Smooth muscle cell (in vitro differentiated cells): ENCODE data around the gene AQP6. TPM values are rescaled to one million over a fixed set of nuclear protein-coding genes. Genes with fewer than 3 reads are reported as not detected.
A peak's percentile ranks its signal among the peaks of the same experiment; 100 is the strongest.

Source experiments
- DNase-seq: peaks from one replicate; lab custom pipeline; 2025; ENCODE audit not compliant: unreplicated experiment; lab: John Stamatoyannopoulos, UW
- H2AFZ ChIP-seq: fragments of 200-600 bp; sonication (generic); 2 replicates; pipeline ENCODE4 v1.6.0; 2016; ENCODE audit warnings: antibody characterized with exemption, low read depth, mild to moderate bottlenecking
- H3F3A ChIP-seq: fragments of 200-600 bp; sonication (generic); 2 replicates; pipeline ENCODE4 v1.6.0; 2017; ENCODE audit warnings: antibody characterized with exemption, low read depth
- H3K27ac ChIP-seq: fragments of 200-600 bp; sonication (generic); 2 replicates; pipeline ENCODE4 v1.5.1; 2016; ENCODE audit warnings: low read depth, mild to moderate bottlenecking
- H3K27me3 ChIP-seq: fragments of 200-600 bp; sonication (generic); 2 replicates; pipeline ENCODE4 v1.6.1; 2016; ENCODE audit warnings: low read depth, mild to moderate bottlenecking
- H3K36me3 ChIP-seq: fragments of 200-600 bp; sonication (generic); 2 replicates; pipeline ENCODE4 v1.5.1; 2016; ENCODE audit warnings: low read depth
- H3K4me1 ChIP-seq: fragments of 200-600 bp; sonication (generic); 2 replicates; pipeline ENCODE4 v1.5.1; 2016; ENCODE audit warnings: low read depth
- H3K4me2 ChIP-seq: fragments of 200-600 bp; sonication (generic); 2 replicates; pipeline ENCODE4 v1.6.0; 2016; ENCODE audit warnings: mild to moderate bottlenecking
- H3K4me3 ChIP-seq: fragments of 200-600 bp; sonication (generic); 2 replicates; pipeline ENCODE4 v1.5.1; 2016; ENCODE audit warnings: mild to moderate bottlenecking
- H3K79me2 ChIP-seq: fragments of 200-600 bp; sonication (generic); 2 replicates; pipeline ENCODE4 v1.6.0; 2016; ENCODE audit warnings: low read depth, mild to moderate bottlenecking
- H3K9ac ChIP-seq: fragments of 200-600 bp; sonication (generic); 2 replicates; pipeline ENCODE4 v1.6.0; 2016; ENCODE audit warnings: low read depth
- H3K9me3 ChIP-seq: fragments of 200-600 bp; sonication (generic); replicated peaks from 2 replicates; pipeline ENCODE4 v1.5.1; 2016; ENCODE audit warnings: low read depth
- H4K20me1 ChIP-seq: fragments of 200-600 bp; sonication (generic); 2 replicates; pipeline ENCODE4 v1.6.0; 2016; ENCODE audit warnings: low read depth
- CTCF ChIP-seq: fragments of 200-600 bp; sonication (generic); IDR thresholded peaks from 2 replicates; pipeline ENCODE4 v1.5.1; 2017; ENCODE audit warnings: borderline replicate concordance, mild to moderate bottlenecking, antibody characterized with exemption; ENCODE audit not compliant: insufficient read depth, poor library complexity, severe bottlenecking
- WGBS: methylation state at CpG from one replicate; pipeline ENCODE4 v1.1.7; 2016; ENCODE audit warnings: low lambda C conversion rate; 5-methylcytosine and 5-hydroxymethylcytosine counted together
- polyA plus RNA-seq: library from polyadenylated mRNA; unstranded; fragments of >200 nt; fragmentation: Nextera tagmentation; extraction: Ambion mirVana; gene quantifications from 2 replicates; pipeline ENCODE4 v1.2.1, GENCODE V29; 2016
- total RNA-seq: library from RNA; depleted of rRNA; stranded (reverse); fragments of >200 nt; gene quantifications from 2 replicates; pipeline ENCODE4 v1.2.3, GENCODE V29; 2014

AQP6 gene
- total and polyA plus RNA-seq, 2 experiments from 2014 or later, result not detected

GRCh38 chr12:49950273-49951251, 22.2 kb upstream of the AQP6 start, which contains the start of gene AQP2:
Gene AQP2, plus strand, starts transcription at chr12:49950737. Its CDS starts 94 bp downstream, at chr12:49950831.
- H3K27ac ChIP-seq, result no peak within 1 kb of the TSS
- H3K9me3 ChIP-seq, result no peaks in the 10 kb centered on the region
- DNase-seq, result peak; percentile 28
- H3K79me2 ChIP-seq, result no peaks in the 10 kb centered on the region
- H3K27me3 ChIP-seq, result peaks cover 22% of the 10 kb centered on the region
- no peaks in the 10 kb centered on the region for H3K36me3 ChIP-seq
- no peak within 1 kb of the TSS for H3K9ac ChIP-seq
- no peaks in the 10 kb centered on the region for H3F3A ChIP-seq
- no peak within 1 kb of the TSS for H2AFZ ChIP-seq
- H3K4me2 ChIP-seq, result no peak within 1 kb of the TSS
- no peak within 1 kb of the TSS for H3K4me3 ChIP-seq
- no peaks in the 10 kb centered on the region for H4K20me1 ChIP-seq
- WGBS, result 75% methylated on average over 30 of the region's 32 CpGs
- no peaks in the 10 kb centered on the region for H3K4me1 ChIP-seq
- no peak for TF ChIP-seq CTCF

GRCh38 chr12:49951411-49952240, 21.1 kb upstream of the AQP6 start:
- Histone ChIP-seq H3K9ac (no peak overlapping the region), H3K27ac (no peak overlapping the region), H4K20me1 (no peaks in the 10 kb centered on the region), H3K36me3 (no peaks in the 10 kb centered on the region), H3K4me3 (no peak overlapping the region), H3K4me1 (no peaks in the 10 kb centered on the region), H3K9me3 (no peaks in the 10 kb centered on the region), H3K4me2 (no peak overlapping the region), H3K27me3 (peaks cover 33% of the 10 kb centered on the region), H3K79me2 (no peaks in the 10 kb centered on the region), H2AFZ (no peak overlapping the region), H3F3A (no peaks in the 10 kb centered on the region)
- TF ChIP-seq CTCF, result no peak
- no peak for DNase-seq
- 86% methylated on average over 14 of the region's 14 CpGs for WGBS

GRCh38 chr12:49952391-49953055, 20.2 kb upstream of the AQP6 start:
- no peak overlapping the region for H3K4me3 ChIP-seq
- H3K36me3 ChIP-seq, result no peaks in the 10 kb centered on the region
- H3K79me2 ChIP-seq, result no peaks in the 10 kb centered on the region
- H2AFZ ChIP-seq, result no peak overlapping the region
- H3K27me3 ChIP-seq, result peaks cover 42% of the 10 kb centered on the region
- TF ChIP-seq CTCF, result no peak
- no peak overlapping the region for H3K4me2 ChIP-seq
- H4K20me1 ChIP-seq, result no peaks in the 10 kb centered on the region
- 95% methylated on average over 1 of the region's 1 CpG for WGBS
- no peak overlapping the region for H3K27ac ChIP-seq
- DNase-seq, result no peak
- H3K4me1 ChIP-seq, result no peaks in the 10 kb centered on the region
- no peak overlapping the region for H3K9ac ChIP-seq
- no peaks in the 10 kb centered on the region for H3K9me3 ChIP-seq
- H3F3A ChIP-seq, result no peaks in the 10 kb centered on the region
